Measurements from ENCODE around the gene KPTN. TPM values are rescaled to one million over a fixed set of nuclear protein-coding genes. Genes with fewer than 3 reads are reported as not detected.

Gene KPTN
- total RNA-seq, 1 donor from 2014 or later: 2.1 TPM

DNA sequence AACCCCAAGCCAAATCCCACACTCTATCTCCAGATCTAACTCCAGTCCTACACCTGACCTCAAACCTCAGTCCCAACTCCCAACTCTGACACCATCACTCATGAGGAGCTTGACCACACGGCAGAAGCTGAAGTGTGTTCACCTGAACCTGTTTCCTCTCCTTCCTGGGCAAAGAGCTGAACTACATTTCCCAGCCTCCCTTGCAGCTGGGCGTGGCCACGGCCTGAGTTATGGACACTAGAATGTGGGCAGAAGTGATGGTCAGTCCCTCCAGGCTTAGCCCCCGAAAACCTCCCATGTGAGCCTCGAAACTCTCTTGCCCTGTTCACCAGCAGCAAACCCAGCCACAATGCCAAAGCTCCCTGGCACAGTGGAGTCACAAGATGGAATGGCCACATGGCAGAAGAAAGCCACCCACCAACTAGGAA lies 45.2 kb downstream of the KPTN start:
- Histone ChIP-seq H3K27me3 (ENCODE audit: control insufficient read depth in 3 of 3, insufficient read depth in 3 of 3, low read length in 3 of 3) (peaks cover 31 to 66% (median 33%) of the 10 kb centered on the region in 3 donors), H3K36me3 (ENCODE audit: control insufficient read depth in 3 of 3, insufficient read depth in 3 of 3, low read length in 3 of 3) (no peaks in the 10 kb centered on the region), H3K4me1 (ENCODE audit: control insufficient read depth in 3 of 3, insufficient read depth in 3 of 3, low read length in 3 of 3) (peaks cover 0 to 2% (median 0%) of the 10 kb centered on the region in 3 donors), H3K9me3 (ENCODE audit: control insufficient read depth in 3 of 3, low read length in 3 of 3) (no peaks in the 10 kb centered on the region), H3K27ac (ENCODE audit: low read depth, low read length) (no peak overlapping the region), H3K4me3 (ENCODE audit: low read length in 3 of 3) (no peak overlapping the region), H3K9ac (ENCODE audit: low read depth in 1 of 3, low read length in 3 of 3) (no peak overlapping the region)

DNA sequence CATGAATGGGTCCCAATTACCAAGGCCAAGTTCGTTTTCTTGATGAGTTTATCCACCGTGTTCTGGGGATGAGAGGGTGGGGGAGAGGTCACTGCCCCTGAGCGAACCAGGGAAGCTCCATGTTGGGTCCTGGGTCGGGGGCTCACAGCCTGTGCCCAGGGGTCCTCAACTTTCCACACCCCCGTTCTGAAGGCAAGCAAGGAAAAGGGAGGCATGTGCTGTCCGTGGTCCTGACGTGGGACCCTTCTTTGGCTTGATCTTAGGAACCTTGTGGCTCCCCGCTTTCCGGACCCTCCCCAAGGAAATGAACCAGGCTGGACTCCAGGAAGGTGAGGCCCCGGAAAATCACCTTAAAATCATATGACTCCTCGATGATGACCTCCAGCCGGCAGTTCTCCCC lies 46.5 kb downstream of the KPTN start:
- Histone ChIP-seq H3K36me3 (ENCODE audit: control insufficient read depth in 3 of 3, insufficient read depth in 3 of 3, low read length in 3 of 3) (no peaks in the 10 kb centered on the region), H3K27me3 (ENCODE audit: control insufficient read depth in 3 of 3, insufficient read depth in 3 of 3, low read length in 3 of 3) (peaks cover 22 to 65% (median 35%) of the 10 kb centered on the region in 3 donors), H3K27ac (ENCODE audit: low read depth, low read length) (no peak overlapping the region), H3K9me3 (ENCODE audit: control insufficient read depth in 3 of 3, low read length in 3 of 3) (no peaks in the 10 kb centered on the region), H3K9ac (ENCODE audit: low read depth in 1 of 3, low read length in 3 of 3) (no peak overlapping the region), H3K4me3 (ENCODE audit: low read length in 3 of 3) (no peak overlapping the region), H3K4me1 (ENCODE audit: control insufficient read depth in 3 of 3, insufficient read depth in 3 of 3, low read length in 3 of 3) (peaks cover 0 to 2% (median 0%) of the 10 kb centered on the region in 3 donors)

DNA sequence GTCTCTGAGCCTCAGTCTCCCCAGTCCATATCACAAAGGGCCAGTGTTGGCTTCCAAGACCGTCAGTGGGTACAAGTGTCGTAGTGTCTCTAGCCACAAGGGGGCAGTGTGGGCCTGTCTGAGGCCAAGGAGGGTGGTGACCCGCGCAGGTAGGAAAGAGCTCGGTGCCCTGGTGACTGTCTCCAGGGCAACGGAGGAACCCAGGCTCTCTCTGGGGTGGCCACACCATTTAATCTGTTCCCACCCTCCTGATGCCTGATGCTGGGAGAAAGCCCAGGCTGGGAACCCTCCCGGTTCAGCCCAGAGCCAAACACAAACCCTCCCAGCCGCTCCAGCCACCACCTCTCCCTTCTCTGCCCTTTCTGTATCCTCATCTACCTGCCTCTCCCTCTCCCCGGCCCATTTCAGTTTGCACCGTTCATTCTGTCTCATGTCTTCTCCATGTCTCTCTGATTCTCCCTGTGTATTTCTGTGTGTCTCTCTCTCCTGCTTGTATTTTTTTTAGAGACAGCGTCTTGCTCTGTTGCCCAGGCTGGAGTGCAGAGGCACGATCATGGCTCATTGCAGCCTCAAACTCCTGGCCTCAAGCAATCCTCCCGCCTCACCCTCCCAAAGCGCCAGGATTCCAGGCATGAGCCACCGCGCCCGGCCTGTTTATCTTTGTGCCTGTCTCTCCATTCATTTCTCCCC lies 47.2 kb downstream of the KPTN start:
- Histone ChIP-seq H3K27ac (ENCODE audit: low read depth, low read length) (no peak overlapping the region), H3K4me3 (ENCODE audit: low read length in 3 of 3) (no peak overlapping the region), H3K36me3 (ENCODE audit: control insufficient read depth in 3 of 3, insufficient read depth in 3 of 3, low read length in 3 of 3) (no peaks in the 10 kb centered on the region), H3K4me1 (ENCODE audit: control insufficient read depth in 3 of 3, insufficient read depth in 3 of 3, low read length in 3 of 3) (peaks cover 0 to 2% (median 0%) of the 10 kb centered on the region in 3 donors), H3K9me3 (ENCODE audit: control insufficient read depth in 3 of 3, low read length in 3 of 3) (no peaks in the 10 kb centered on the region), H3K27me3 (ENCODE audit: control insufficient read depth in 3 of 3, insufficient read depth in 3 of 3, low read length in 3 of 3) (peaks cover 26 to 68% (median 36%) of the 10 kb centered on the region in 3 donors), H3K9ac (ENCODE audit: low read depth in 1 of 3, low read length in 3 of 3) (no peak overlapping the region)

DNA sequence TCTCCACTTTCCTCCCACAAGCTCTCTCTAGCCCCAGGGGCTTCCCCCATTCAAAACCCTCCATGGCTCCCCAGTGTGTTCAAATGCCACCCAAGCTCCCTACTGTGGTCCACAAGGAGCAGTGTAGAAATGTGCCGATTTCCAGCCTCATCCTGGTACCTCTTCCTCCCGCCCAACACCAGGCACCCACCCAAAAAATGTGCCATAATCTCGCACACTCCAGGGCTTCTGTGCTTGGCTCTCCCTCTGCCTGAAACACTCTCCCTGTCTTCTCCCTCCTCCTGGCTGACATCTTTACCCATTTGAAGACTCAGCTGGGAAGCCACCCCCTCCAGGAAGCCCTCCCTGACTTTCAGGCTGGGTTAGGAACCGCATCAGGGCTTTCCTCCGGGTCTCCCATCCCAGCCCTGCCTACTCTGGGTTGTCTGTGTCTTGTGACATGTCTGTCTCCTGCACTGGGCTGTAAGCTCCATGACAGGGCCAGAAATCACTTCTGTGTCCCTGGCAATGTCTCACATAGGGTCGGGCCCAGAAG lies 48.1 kb downstream of the KPTN start:
- Histone ChIP-seq H3K4me3 (ENCODE audit: low read length in 3 of 3) (no peak overlapping the region), H3K4me1 (ENCODE audit: control insufficient read depth in 3 of 3, insufficient read depth in 3 of 3, low read length in 3 of 3) (peaks cover 0 to 2% (median 0%) of the 10 kb centered on the region in 3 donors), H3K9ac (ENCODE audit: low read depth in 1 of 3, low read length in 3 of 3) (no peak overlapping the region), H3K36me3 (ENCODE audit: control insufficient read depth in 3 of 3, insufficient read depth in 3 of 3, low read length in 3 of 3) (no peaks in the 10 kb centered on the region), H3K27me3 (ENCODE audit: control insufficient read depth in 3 of 3, insufficient read depth in 3 of 3, low read length in 3 of 3) (peaks cover 35 to 71% (median 42%) of the 10 kb centered on the region in 3 donors), H3K27ac (ENCODE audit: low read depth, low read length) (no peak overlapping the region), H3K9me3 (ENCODE audit: control insufficient read depth in 3 of 3, low read length in 3 of 3) (no peaks in the 10 kb centered on the region)

DNA sequence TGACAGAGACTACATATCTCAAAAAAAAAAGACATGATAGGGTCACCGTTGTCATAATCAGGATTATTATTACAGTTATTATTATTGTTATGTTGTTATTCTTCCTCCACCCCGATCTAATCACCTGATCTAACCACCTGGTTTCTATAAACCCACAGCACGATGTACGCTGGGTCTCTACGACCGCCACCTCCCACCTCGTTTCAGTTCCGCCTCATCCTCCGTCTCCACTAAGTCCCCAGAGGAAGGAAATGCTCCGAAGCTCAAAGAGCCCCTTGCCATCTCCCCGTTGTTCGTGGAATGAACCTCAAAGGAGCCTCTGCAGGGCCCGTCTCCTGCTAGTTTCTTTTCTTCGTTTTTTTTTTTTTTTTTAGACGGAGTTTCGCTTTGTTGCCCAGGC lies 48.8 kb downstream of the KPTN start:
- no peaks in the 10 kb centered on the region for H3K36me3 ChIP-seq (ENCODE audit: control insufficient read depth in 3 of 3, insufficient read depth in 3 of 3, low read length in 3 of 3)
- H3K27me3 ChIP-seq (ENCODE audit: control insufficient read depth in 3 of 3, insufficient read depth in 3 of 3, low read length in 3 of 3): peaks cover 43 to 77% (median 46%) of the 10 kb centered on the region in 3 donors

DNA sequence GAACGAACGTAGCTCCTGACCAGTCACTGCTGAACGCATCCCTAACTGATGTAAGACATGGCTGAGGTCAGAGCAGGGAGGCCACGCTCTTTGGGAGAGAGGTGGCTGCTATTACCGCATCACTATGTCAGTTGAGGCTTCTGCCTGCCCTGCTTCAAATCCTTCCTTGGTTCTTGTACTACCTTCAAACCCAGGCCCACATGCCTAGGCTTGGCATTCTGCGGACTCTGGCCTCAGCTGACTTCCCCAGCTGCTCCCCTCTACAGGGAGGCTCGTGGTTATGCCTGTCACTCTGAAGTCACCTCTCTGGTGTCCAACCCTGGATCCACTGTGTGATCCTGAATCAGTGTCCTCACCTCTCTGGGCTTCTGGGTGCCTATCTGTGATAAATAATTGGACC lies 49.9 kb downstream of the KPTN start:
- Histone ChIP-seq H3K9me3 (ENCODE audit: control insufficient read depth in 3 of 3, low read length in 3 of 3) (no peaks in the 10 kb centered on the region), H3K27me3 (ENCODE audit: control insufficient read depth in 3 of 3, insufficient read depth in 3 of 3, low read length in 3 of 3) (peaks cover 50 to 87% (median 56%) of the 10 kb centered on the region in 3 donors), H3K9ac (ENCODE audit: low read depth in 1 of 3, low read length in 3 of 3) (no peak overlapping the region), H3K4me3 (ENCODE audit: low read length in 3 of 3) (no peak overlapping the region), H3K36me3 (ENCODE audit: control insufficient read depth in 3 of 3, insufficient read depth in 3 of 3, low read length in 3 of 3) (no peaks in the 10 kb centered on the region), H3K27ac (ENCODE audit: low read depth, low read length) (no peak overlapping the region), H3K4me1 (ENCODE audit: control insufficient read depth in 3 of 3, insufficient read depth in 3 of 3, low read length in 3 of 3) (peaks cover 6 to 10% (median 10%) of the 10 kb centered on the region in 3 donors)

More for the DNA sequence above, 48.8 kb downstream of the KPTN start:
- Histone ChIP-seq H3K9me3 (ENCODE audit: control insufficient read depth in 3 of 3, low read length in 3 of 3) (no peaks in the 10 kb centered on the region), H3K4me3 (ENCODE audit: low read length in 3 of 3) (no peak overlapping the region), H3K9ac (ENCODE audit: low read depth in 1 of 3, low read length in 3 of 3) (no peak overlapping the region), H3K27ac (ENCODE audit: low read depth, low read length) (no peak overlapping the region), H3K4me1 (ENCODE audit: control insufficient read depth in 3 of 3, insufficient read depth in 3 of 3, low read length in 3 of 3) (peaks cover 3 to 4% (median 4%) of the 10 kb centered on the region in 3 donors)

DNA sequence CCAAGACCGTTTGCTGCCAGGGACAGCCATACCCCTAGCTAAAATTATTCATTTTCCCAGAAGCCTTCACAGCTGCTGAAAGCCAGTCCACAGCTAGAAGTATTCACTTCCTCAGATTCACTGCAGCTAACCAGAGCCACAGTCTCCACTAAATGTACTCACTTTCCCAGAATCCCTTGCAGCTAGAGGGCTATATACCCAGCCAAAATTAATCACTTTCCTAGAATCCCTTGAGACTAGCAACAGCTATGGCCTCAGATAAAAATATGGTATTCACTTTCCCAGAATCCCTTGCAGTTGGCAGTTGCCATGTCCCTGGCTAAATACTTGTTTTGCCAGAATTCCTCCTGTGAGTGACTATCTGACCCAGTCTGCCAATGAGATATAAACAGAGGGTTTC lies 50.9 kb downstream of the KPTN start:
- Histone ChIP-seq H3K4me1 (ENCODE audit: control insufficient read depth in 3 of 3, insufficient read depth in 3 of 3, low read length in 3 of 3) (peaks cover 12 to 15% (median 13%) of the 10 kb centered on the region in 3 donors), H3K9ac (ENCODE audit: low read depth in 1 of 3, low read length in 3 of 3) (no peak overlapping the region), H3K9me3 (ENCODE audit: control insufficient read depth in 3 of 3, low read length in 3 of 3) (no peaks in the 10 kb centered on the region), H3K4me3 (ENCODE audit: low read length in 3 of 3) (no peak overlapping the region), H3K27ac (ENCODE audit: low read depth, low read length) (no peak overlapping the region), H3K27me3 (ENCODE audit: control insufficient read depth in 3 of 3, insufficient read depth in 3 of 3, low read length in 3 of 3) (peaks cover 46 to 88% (median 58%) of the 10 kb centered on the region in 3 donors), H3K36me3 (ENCODE audit: control insufficient read depth in 3 of 3, insufficient read depth in 3 of 3, low read length in 3 of 3) (no peaks in the 10 kb centered on the region)

DNA sequence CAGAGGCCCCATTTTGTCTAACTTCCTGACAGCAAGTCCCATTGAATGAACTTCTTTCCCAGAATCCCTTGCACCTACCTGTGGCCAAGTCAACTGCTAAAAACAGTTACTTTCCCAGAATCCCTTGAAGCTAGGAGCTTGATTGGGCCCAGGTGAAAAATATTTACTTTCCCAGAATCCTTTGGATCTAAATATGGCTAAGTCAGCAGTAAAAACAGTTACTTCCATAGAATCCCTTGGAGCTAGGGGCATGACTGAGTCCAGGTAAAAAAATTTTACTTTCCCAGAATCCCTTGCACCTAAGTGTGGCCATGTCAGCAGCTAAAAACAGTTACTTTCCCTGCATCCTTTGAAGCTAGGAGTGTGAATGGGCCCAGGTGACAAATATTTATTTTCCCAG lies 51.5 kb downstream of the KPTN start:
- Histone ChIP-seq H3K27ac (ENCODE audit: low read depth, low read length) (no peak overlapping the region), H3K4me1 (ENCODE audit: control insufficient read depth in 3 of 3, insufficient read depth in 3 of 3, low read length in 3 of 3) (peaks cover 16 to 18% (median 18%) of the 10 kb centered on the region in 3 donors), H3K9ac (ENCODE audit: low read depth in 1 of 3, low read length in 3 of 3) (no peak overlapping the region), H3K27me3 (ENCODE audit: control insufficient read depth in 3 of 3, insufficient read depth in 3 of 3, low read length in 3 of 3) (peaks cover 42 to 88% (median 61%) of the 10 kb centered on the region in 3 donors), H3K36me3 (ENCODE audit: control insufficient read depth in 3 of 3, insufficient read depth in 3 of 3, low read length in 3 of 3) (no peaks in the 10 kb centered on the region), H3K4me3 (ENCODE audit: low read length in 3 of 3) (no peak overlapping the region), H3K9me3 (ENCODE audit: control insufficient read depth in 3 of 3, low read length in 3 of 3) (no peaks in the 10 kb centered on the region)

DNA sequence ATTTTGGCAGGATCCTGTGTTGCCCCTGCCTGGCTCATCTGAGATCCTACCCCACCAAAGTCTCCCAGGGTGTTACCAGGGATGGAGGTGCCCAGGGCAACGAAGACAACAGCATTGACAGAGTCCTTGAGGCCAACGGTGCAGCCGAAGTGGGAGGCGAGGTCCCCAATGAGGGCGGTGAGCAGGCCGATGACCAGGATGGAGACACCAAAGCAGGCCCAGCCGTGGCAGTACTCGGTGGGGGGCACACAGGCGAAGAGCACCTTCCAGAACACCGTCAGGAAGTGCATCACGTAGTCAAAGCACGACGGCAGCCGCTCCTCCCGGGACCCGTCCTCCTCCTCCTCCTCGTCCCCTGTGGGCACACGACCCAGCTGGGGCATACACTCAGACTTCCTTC lies 51.9 kb downstream of the KPTN start:
- H3K4me1 ChIP-seq (ENCODE audit: control insufficient read depth in 3 of 3, insufficient read depth in 3 of 3, low read length in 3 of 3): peaks cover 16 to 20% (median 18%) of the 10 kb centered on the region in 3 donors
- no peaks in the 10 kb centered on the region for H3K36me3 ChIP-seq (ENCODE audit: control insufficient read depth in 3 of 3, insufficient read depth in 3 of 3, low read length in 3 of 3)
- no peak overlapping the region for H3K27ac ChIP-seq (ENCODE audit: low read depth, low read length)
- H3K9ac ChIP-seq (ENCODE audit: low read depth in 1 of 3, low read length in 3 of 3): no peak overlapping the region
- H3K27me3 ChIP-seq (ENCODE audit: control insufficient read depth in 3 of 3, insufficient read depth in 3 of 3, low read length in 3 of 3): peaks cover 38 to 89% (median 63%) of the 10 kb centered on the region in 3 donors
- H3K9me3 ChIP-seq (ENCODE audit: control insufficient read depth in 3 of 3, low read length in 3 of 3): no peaks in the 10 kb centered on the region
- H3K4me3 ChIP-seq (ENCODE audit: low read length in 3 of 3): no peak overlapping the region

All from skeletal muscle tissue (tissue), 4 donors.